ENCODE results near the gene TOMM34.

DNA sequence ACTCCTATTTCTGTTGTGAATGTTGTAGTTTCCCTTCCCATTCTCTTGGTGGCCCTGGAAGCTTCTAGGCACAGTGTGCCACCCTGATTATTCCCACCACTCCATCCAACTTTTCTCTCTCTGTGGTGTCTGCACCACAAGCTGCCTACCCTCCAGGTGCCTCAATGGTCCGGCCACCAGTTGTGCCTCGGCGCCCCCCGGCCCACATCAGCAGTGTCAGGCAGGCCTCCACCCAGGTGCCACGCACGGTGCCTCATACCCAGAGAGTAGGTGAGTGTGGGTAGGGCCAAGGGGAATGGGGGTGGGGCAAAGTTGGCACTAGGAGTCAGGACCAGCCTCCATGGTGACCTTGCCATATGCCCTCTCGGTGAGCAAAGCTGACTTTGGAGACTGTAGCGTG is 27.3 kb downstream of the TOMM34 start:
- TF ChIP-seq GABPA (IDR thresholded peaks at IDR 0.05 in 1 of 2, conservative IDR thresholded peaks at IDR 0.05 in 1 of 2) (no peak), EGR1 (IDR thresholded peaks at IDR 0.05; ENCODE audit: low read depth in 2 of 2) (no peak), TAF1 (conservative IDR thresholded peaks at IDR 0.05) (no peak), JUND (IDR thresholded peaks at IDR 0.05) (no peak), YY1 (IDR thresholded peaks at IDR 0.05) (no peak)
- TF ChIP-seq, protein P1, sequence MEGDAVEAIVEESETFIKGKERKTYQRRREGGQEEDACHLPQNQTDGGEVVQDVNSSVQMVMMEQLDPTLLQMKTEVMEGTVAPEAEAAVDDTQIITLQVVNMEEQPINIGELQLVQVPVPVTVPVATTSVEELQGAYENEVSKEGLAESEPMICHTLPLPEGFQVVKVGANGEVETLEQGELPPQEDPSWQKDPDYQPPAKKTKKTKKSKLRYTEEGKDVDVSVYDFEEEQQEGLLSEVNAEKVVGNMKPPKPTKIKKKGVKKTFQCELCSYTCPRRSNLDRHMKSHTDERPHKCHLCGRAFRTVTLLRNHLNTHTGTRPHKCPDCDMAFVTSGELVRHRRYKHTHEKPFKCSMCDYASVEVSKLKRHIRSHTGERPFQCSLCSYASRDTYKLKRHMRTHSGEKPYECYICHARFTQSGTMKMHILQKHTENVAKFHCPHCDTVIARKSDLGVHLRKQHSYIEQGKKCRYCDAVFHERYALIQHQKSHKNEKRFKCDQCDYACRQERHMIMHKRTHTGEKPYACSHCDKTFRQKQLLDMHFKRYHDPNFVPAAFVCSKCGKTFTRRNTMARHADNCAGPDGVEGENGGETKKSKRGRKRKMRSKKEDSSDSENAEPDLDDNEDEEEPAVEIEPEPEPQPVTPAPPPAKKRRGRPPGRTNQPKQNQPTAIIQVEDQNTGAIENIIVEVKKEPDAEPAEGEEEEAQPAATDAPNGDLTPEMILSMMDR (IDR thresholded peaks at IDR 0.05; ENCODE audit: low read depth, low read length, missing input control), result no peak
- TF ChIP-seq, protein P2, sequence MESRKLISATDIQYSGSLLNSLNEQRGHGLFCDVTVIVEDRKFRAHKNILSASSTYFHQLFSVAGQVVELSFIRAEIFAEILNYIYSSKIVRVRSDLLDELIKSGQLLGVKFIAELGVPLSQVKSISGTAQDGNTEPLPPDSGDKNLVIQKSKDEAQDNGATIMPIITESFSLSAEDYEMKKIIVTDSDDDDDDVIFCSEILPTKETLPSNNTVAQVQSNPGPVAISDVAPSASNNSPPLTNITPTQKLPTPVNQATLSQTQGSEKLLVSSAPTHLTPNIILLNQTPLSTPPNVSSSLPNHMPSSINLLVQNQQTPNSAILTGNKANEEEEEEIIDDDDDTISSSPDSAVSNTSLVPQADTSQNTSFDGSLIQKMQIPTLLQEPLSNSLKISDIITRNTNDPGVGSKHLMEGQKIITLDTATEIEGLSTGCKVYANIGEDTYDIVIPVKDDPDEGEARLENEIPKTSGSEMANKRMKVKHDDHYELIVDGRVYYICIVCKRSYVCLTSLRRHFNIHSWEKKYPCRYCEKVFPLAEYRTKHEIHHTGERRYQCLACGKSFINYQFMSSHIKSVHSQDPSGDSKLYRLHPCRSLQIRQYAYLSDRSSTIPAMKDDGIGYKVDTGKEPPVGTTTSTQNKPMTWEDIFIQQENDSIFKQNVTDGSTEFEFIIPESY (IDR thresholded peaks at IDR 0.05), result no peak
- TF ChIP-seq, protein P3, sequence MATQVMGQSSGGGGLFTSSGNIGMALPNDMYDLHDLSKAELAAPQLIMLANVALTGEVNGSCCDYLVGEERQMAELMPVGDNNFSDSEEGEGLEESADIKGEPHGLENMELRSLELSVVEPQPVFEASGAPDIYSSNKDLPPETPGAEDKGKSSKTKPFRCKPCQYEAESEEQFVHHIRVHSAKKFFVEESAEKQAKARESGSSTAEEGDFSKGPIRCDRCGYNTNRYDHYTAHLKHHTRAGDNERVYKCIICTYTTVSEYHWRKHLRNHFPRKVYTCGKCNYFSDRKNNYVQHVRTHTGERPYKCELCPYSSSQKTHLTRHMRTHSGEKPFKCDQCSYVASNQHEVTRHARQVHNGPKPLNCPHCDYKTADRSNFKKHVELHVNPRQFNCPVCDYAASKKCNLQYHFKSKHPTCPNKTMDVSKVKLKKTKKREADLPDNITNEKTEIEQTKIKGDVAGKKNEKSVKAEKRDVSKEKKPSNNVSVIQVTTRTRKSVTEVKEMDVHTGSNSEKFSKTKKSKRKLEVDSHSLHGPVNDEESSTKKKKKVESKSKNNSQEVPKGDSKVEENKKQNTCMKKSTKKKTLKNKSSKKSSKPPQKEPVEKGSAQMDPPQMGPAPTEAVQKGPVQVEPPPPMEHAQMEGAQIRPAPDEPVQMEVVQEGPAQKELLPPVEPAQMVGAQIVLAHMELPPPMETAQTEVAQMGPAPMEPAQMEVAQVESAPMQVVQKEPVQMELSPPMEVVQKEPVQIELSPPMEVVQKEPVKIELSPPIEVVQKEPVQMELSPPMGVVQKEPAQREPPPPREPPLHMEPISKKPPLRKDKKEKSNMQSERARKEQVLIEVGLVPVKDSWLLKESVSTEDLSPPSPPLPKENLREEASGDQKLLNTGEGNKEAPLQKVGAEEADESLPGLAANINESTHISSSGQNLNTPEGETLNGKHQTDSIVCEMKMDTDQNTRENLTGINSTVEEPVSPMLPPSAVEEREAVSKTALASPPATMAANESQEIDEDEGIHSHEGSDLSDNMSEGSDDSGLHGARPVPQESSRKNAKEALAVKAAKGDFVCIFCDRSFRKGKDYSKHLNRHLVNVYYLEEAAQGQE (IDR thresholded peaks at IDR 0.05), result no peak
